Adrenal gland (tissue), 12 donors: Measurements from ENCODE around the gene GPC4. TPM values are rescaled to one million over a fixed set of nuclear protein-coding genes. Genes with fewer than 3 reads are reported as not detected.

ENCODE experiments used
- DNase-seq, 7 donors: peaks; one replicate each; pipeline ENCODE4 v3.0.0-alpha.2; 2019 to 2020
- H3K27ac ChIP-seq, 5 donors: fragments of 200-600 bp; sonication (generic) in 4 of 5; 1 replicate in 3 of 5; 2 replicates in 2 of 5; pipeline versions ENCODE4 v1.5.1 to v1.8.0; 2016 to 2020; ENCODE audit warnings: mild to moderate bottlenecking in 1 of 5
- H3K27me3 ChIP-seq: fragments of 200-600 bp; 2 replicates; pipeline ENCODE4 v1.8.0; 2021
- H3K36me3 ChIP-seq, 2 donors: fragments of 200-600 bp; replicated peaks in 1 of 2; 1 replicate in 1 of 2; 2 replicates in 1 of 2; pipeline versions ENCODE4 v1.5.1 to v1.8.0; 2018 to 2022
- H3K4me1 ChIP-seq, 2 donors: fragments of 200-600 bp; replicated peaks in 1 of 2; 1 replicate in 1 of 2; 2 replicates in 1 of 2; pipeline versions ENCODE4 v1.5.1 to v1.8.0; 2018 to 2021
- H3K4me3 ChIP-seq, 4 donors: fragments of 200-600 bp; sonication (generic) in 3 of 4; one replicate each; pipeline ENCODE4 v1.5.1; 2016 to 2018
- H3K9me3 ChIP-seq, 3 donors: fragments of 200-600 bp; sonication (generic) in 1 of 3; replicated peaks in 1 of 3; 1 replicate in 2 of 3; 2 replicates in 1 of 3; pipeline versions ENCODE4 v1.5.1 to v1.8.0; 2016 to 2021
- CTCF ChIP-seq, 6 experiments: fragments of 450-650 bp in 4 of 6; fragments of 200-600 bp in 2 of 6; sonication (generic) in 1 of 6; IDR thresholded peaks; 1 replicate in 5 of 6; 2 replicates in 1 of 6; pipeline versions ENCODE4 v1.5.1 to v1.8.0; 2016 to 2021; ENCODE audit warnings: antibody characterized with exemption in 6 of 6, mild to moderate bottlenecking in 2 of 6, moderate library complexity in 1 of 6
- POLR2A ChIP-seq, 2 donors: fragments of 450-650 bp; IDR thresholded peaks; one replicate each; pipeline ENCODE4 v1.6.1; 2017; ENCODE audit warnings: antibody characterized with exemption in 2 of 2, mild to moderate bottlenecking in 2 of 2, moderate library complexity in 1 of 2
- WGBS, 4 donors: extraction: QIAGEN DNeasy Blood & Tissue Kit in 2 of 4; methylation state at CpG; one replicate each; pipeline versions ENCODE4 v1.1.5 to v1.1.7; 2013 to 2017; 5-methylcytosine and 5-hydroxymethylcytosine counted together
- intact Hi-C, 2 donors: fragments of 100-400 bp; cut with DNase I; formaldehyde crosslinking; loops; one replicate each; pipeline versions ENCODE4 v1.14.1 to v1.15.0; 2022 to 2023
- polyA plus RNA-seq, 3 donors: library from polyadenylated mRNA; stranded (reverse); fragments of 200-250 nt in 2 of 3; fragments of 350-450 nt in 1 of 3; fragmentation: Illumina TruSeq in 1 of 3; extraction: RNeasy Lipid Tissue Mini Kit (QIAGEN cat#74804) in 1 of 3; gene quantifications; one replicate each; pipeline ENCODE4 v1.2.3, GENCODE V29; 2013 to 2014
- total RNA-seq, 9 donors: library from RNA; depleted of rRNA in 4 of 9; stranded (reverse); fragments of >200 nt in 4 of 9; fragments of 120-200 nt in 1 of 9; fragmentation: NEBNext Ultra II Directional in 1 of 9; extraction: Animal tissue kit (Norgen Biotek cat#: 25700) in 1 of 9; gene quantifications; one replicate each; pipeline versions ENCODE4 v1.1.0 to v1.2.4, GENCODE V29; 2013 to 2023
- donor health status: healthy with polysubstance abuse.
- donor health status: Bipolar disorder and iron deficiency.
- donor health status: DM: yes; HTN: yes; CAD: no.
- donor health status: DM: no; HTN: no; CAD: no.
- donor health status: DM: no; HTN: no; CAD: no.
- donor health status: DM: yes; HTN: yes; CAD: no.

GPC4 gene
- total and polyA plus RNA-seq, 12 donors = 3.2 to 26.8 (median 15.7) TPM

GRCh38 chrX:133412246-133412645 is 3.0 kb downstream of the GPC4 start:
- TF ChIP-seq CTCF (IDR thresholded peaks at IDR 0.05) (no peak), POLR2A (IDR thresholded peaks at IDR 0.05) (no peak)
- no peaks in the 10 kb centered on the region for H3K4me1 ChIP-seq
- no peak for DNase-seq
- no peak overlapping the region for H3K4me3 ChIP-seq
- no peaks in the 10 kb centered on the region for H3K36me3 ChIP-seq
- 54 to 65% (median 60%) methylated on average over 3 of the region's 3 CpGs for WGBS, 4 donors
- H3K9me3 ChIP-seq = no peaks in the 10 kb centered on the region
- H3K27me3 ChIP-seq = peaks cover 20% of the 10 kb centered on the region
- intact Hi-C loops = no loop called here
- H3K27ac ChIP-seq = no peak overlapping the region

DNA sequence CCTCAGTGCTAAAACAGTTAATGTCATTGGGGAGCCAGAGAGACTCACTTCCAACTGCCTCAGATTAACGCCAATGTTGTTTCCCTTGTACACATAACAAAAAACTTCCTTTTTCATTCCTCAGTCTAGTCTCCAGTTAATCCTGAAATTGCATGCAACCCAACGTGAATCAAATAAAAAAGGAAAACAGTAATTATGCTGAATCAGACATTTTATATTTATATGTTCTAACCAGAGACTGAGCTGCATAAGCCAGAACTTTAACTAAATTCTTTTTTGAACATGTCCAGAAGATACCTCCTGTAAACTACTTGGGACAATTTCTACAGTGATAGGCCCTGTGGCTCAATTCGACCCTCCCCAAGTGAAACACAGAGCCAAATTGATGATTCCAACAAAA is 4.7 kb downstream of the GPC4 start:
- Histone ChIP-seq H3K4me1 (no peaks in the 10 kb centered on the region), H3K9me3 (no peaks in the 10 kb centered on the region), H3K27ac (no peak overlapping the region), H3K27me3 (peaks cover 16% of the 10 kb centered on the region), H3K36me3 (no peaks in the 10 kb centered on the region), H3K4me3 (no peak overlapping the region)
- no peak for DNase-seq
- no peak for TF ChIP-seq POLR2A (IDR thresholded peaks at IDR 0.05)
- no peak for TF ChIP-seq CTCF (IDR thresholded peaks at IDR 0.05)
- 45 to 68% (median 53%) methylated on average over 3 of the region's 3 CpGs for WGBS, 4 donors
- intact Hi-C loops = no loop called here

GRCh38 chrX:133405498-133406185 is 9.6 kb downstream of the GPC4 start:
- H3K4me1 ChIP-seq = no peaks in the 10 kb centered on the region
- no peak overlapping the region for H3K4me3 ChIP-seq
- intact Hi-C loops = no loop called here
- TF ChIP-seq POLR2A (IDR thresholded peaks at IDR 0.05) = no peak
- TF ChIP-seq CTCF (IDR thresholded peaks at IDR 0.05) = no peak
- no peak overlapping the region for H3K27ac ChIP-seq
- DNase-seq = no peak
- H3K36me3 ChIP-seq = no peaks in the 10 kb centered on the region
- H3K27me3 ChIP-seq = peaks cover 6% of the 10 kb centered on the region
- WGBS, 4 donors = 79 to 95% (median 91%) methylated on average over 4 of the region's 4 CpGs
- H3K9me3 ChIP-seq = no peaks in the 10 kb centered on the region

- WGBS, 4 donors = 82 to 92% (median 88%) methylated on average over 2 to 4 of the region's 4 CpGs
- no peak for TF ChIP-seq POLR2A (IDR thresholded peaks at IDR 0.05)
- no peak for TF ChIP-seq CTCF (IDR thresholded peaks at IDR 0.05)
- no peak for DNase-seq
- intact Hi-C loops = no loop called here
- Histone ChIP-seq H3K27ac (no peak overlapping the region), H3K27me3 (peaks cover 6% of the 10 kb centered on the region), H3K9me3 (no peaks in the 10 kb centered on the region), H3K4me3 (no peak overlapping the region), H3K4me1 (no peaks in the 10 kb centered on the region), H3K36me3 (no peaks in the 10 kb centered on the region)
Measured at GRCh38 chrX:133403984-133404383, 11.3 kb downstream of the GPC4 start.
